GM12878 (cell line): ENCODE results near the gene LCE1A. TPM values are rescaled to one million over a fixed set of nuclear protein-coding genes. Genes with fewer than 3 reads are reported as not detected.

ENCODE experiments used
- ATAC-seq: fragments of 200-7000 bp; cut with Tn5 transposase; 3 replicates; pipeline ENCODE4 v1.9.1; 2020; ENCODE audit warnings: mild to moderate bottlenecking, moderate library complexity
- Bru-seq: library from RNA; stranded (reverse); fragments of 400-500 nt; gene quantifications from one replicate; lab custom pipeline; 2021; lab: Mats Ljungman, UMichigan
- BruChase-seq, 2 experiments: library from RNA; stranded (reverse); fragments of 400-500 nt; gene quantifications; one replicate each; lab custom pipeline; 2021; lab: Mats Ljungman, UMichigan
- BruUV-seq: library from RNA; stranded (reverse); fragments of 400-500 nt; replicated peaks from 2 replicates; lab custom pipeline; 2021; lab: Mats Ljungman, UMichigan
- CTCF ChIA-PET: fragments of 300-600 bp; sonication (Branson Sonifier 250); formaldehyde crosslinking; extraction: SDS; loops from one replicate; lab custom pipeline; 2021; ENCODE audit warnings: inconsistent platforms; lab: Yijun Ruan, JAX
- POLR2A ChIA-PET: fragments of 350-600 bp; formaldehyde crosslinking; extraction: SDS; loops from one replicate; lab custom pipeline; 2021; ENCODE audit warnings: inconsistent platforms; lab: Charles Lee
- RAD21 ChIA-PET: fragments of 300-600 bp; sonication (Branson Sonifier 250); formaldehyde crosslinking; loops from one replicate; lab custom pipeline; 2023; ENCODE audit warnings: antibody characterized with exemption; ENCODE audit not compliant: unreplicated experiment; lab: Charles Lee
- SMC1A ChIA-PET: fragments of 300-600 bp; sonication (Branson Sonifier 250); formaldehyde crosslinking; loops from one replicate; lab custom pipeline; 2023; ENCODE audit not compliant: unreplicated experiment, uncharacterized antibody; lab: Charles Lee
- DNase-seq: peaks from one replicate; pipeline ENCODE4 v3.0.0-alpha.2; 2011; ENCODE audit warnings: low read depth, low spot score
- FAIRE-seq: peaks from 3 replicates; lab custom pipeline; 2011; peaks lifted over from hg19 to GRCh38; lab: Jason Lieb, UNC
- H2AFZ ChIP-seq: 2 replicates; pipeline ENCODE4 v1.6.0; 2011; ENCODE audit warnings: low read depth, low read length, control low read depth; ENCODE audit not compliant: control insufficient read depth
- H3K27ac ChIP-seq: 2 replicates; pipeline ENCODE4 v1.5.1; 2011; ENCODE audit warnings: control low read depth; ENCODE audit not compliant: control insufficient read depth, insufficient read depth
- H3K27me3 ChIP-seq, 2 experiments: replicated peaks in 1 of 2; 2 replicates each; pipeline versions ENCODE4 v1.6.0 to v1.6.1; 2011; ENCODE audit warnings: low read length in 1 of 2; ENCODE audit not compliant: control insufficient read depth in 2 of 2, insufficient read depth in 2 of 2
- H3K36me3 ChIP-seq, 2 experiments: 2 replicates each; pipeline ENCODE4 v1.5.1; 2011; ENCODE audit warnings: low read length in 1 of 2; ENCODE audit not compliant: control insufficient read depth in 2 of 2, insufficient read depth in 2 of 2
- H3K4me1 ChIP-seq: 2 replicates; pipeline ENCODE4 v1.6.1; 2011; ENCODE audit warnings: mild to moderate bottlenecking, low read length, moderate library complexity, mixed read lengths; ENCODE audit not compliant: control insufficient read depth, insufficient read depth
- H3K4me2 ChIP-seq: 2 replicates; pipeline ENCODE4 v1.6.0; 2011; ENCODE audit warnings: control low read depth; ENCODE audit not compliant: control insufficient read depth, insufficient read depth
- H3K4me3 ChIP-seq: fragments of 200-600 bp; sonication (generic); 2 replicates; pipeline ENCODE4 v1.5.1; 2016
- H3K79me2 ChIP-seq: 2 replicates; pipeline ENCODE4 v1.6.0; 2011; ENCODE audit warnings: low read length; ENCODE audit not compliant: control insufficient read depth, insufficient read depth
- H3K9ac ChIP-seq: 2 replicates; pipeline ENCODE4 v1.8.0; 2011; ENCODE audit warnings: low read length, control low read depth, mixed read lengths; ENCODE audit not compliant: control insufficient read depth, insufficient read depth
- H3K9me3 ChIP-seq: replicated peaks from 3 replicates; pipeline ENCODE4 v1.5.1; 2011; ENCODE audit warnings: mild to moderate bottlenecking, low read length; ENCODE audit not compliant: control insufficient read depth, insufficient read depth
- H4K20me1 ChIP-seq: 2 replicates; pipeline ENCODE4 v1.6.0; 2011; ENCODE audit not compliant: control insufficient read depth, insufficient read depth
- BHLHE40 ChIP-seq, 2 experiments: fragments of 450-650 bp in 1 of 2; IDR thresholded peaks; 2 replicates each; pipeline ENCODE4 v1.6.1; 2011 to 2017; ENCODE audit warnings: low read depth in 2 of 2, borderline replicate concordance in 1 of 2, improper control_type of control experiment in 1 of 2, low read length in 1 of 2, mild to moderate bottlenecking in 1 of 2
- ETV6 ChIP-seq, 2 experiments: fragments of 450-650 bp in 1 of 2; IDR thresholded peaks in 1 of 2; conservative IDR thresholded peaks in 1 of 2; 2 replicates each; pipeline ENCODE4 v1.6.1; 2014; ENCODE audit warnings: antibody characterized with exemption in 1 of 2, borderline replicate concordance in 1 of 2, low read depth in 1 of 2, mild to moderate bottlenecking in 1 of 2, moderate library complexity in 1 of 2
- FOXM1 ChIP-seq: IDR thresholded peaks from 2 replicates; pipeline ENCODE4 v1.6.1; 2012; ENCODE audit warnings: low read depth, mild to moderate bottlenecking, inconsistent platforms, low read length, moderate library complexity
- JUND ChIP-seq: IDR thresholded peaks from 2 replicates; pipeline ENCODE4 v1.6.1; 2012; ENCODE audit warnings: low read depth, mild to moderate bottlenecking, low read length, improper control_type of control experiment, moderate library complexity
- SMAD1 ChIP-seq: fragments of 450-650 bp; IDR thresholded peaks from 2 replicates; pipeline ENCODE4 v1.6.1; 2018; ENCODE audit warnings: mild to moderate bottlenecking, low read depth; ENCODE audit not compliant: partially characterized antibody
- SMARCA5 ChIP-seq: fragments of 450-650 bp; IDR thresholded peaks from 2 replicates; pipeline ENCODE4 v1.6.1; 2017; ENCODE audit warnings: mild to moderate bottlenecking
- TBL1XR1 ChIP-seq: IDR thresholded peaks from 2 replicates; pipeline ENCODE4 v1.6.1; 2012; ENCODE audit warnings: low read depth, low read length, improper control_type of control experiment
- WGBS: methylation state at CpG from one replicate; pipeline ENCODE4 v1.1.6; 2016; ENCODE audit warnings: low lambda C conversion rate; ENCODE audit not compliant: insufficient replicate concordance, insufficient coverage; ENCODE audit errors: missing lambda C conversion rate; 5-methylcytosine and 5-hydroxymethylcytosine counted together
- in situ Hi-C: fragments of 300-500 bp; cut with MboI; formaldehyde crosslinking; loops from 9 replicates; pipeline ENCODE4 v1.14.3; 2018; ENCODE audit warnings: mixed read lengths
- intact Hi-C: fragments of 100-400 bp; cut with micrococcal nuclease; formaldehyde crosslinking; loops from one replicate; pipeline ENCODE4 v1.14.2; 2022; ENCODE audit not compliant: unreplicated experiment
- long read RNA-seq, 2 experiments: library from polyadenylated mRNA; unstranded; transcript quantifications; one replicate each; pipeline ENCODE4 v2.0.0, GENCODE V29; 2019 to 2020
- polyA minus RNA-seq, 3 experiments: library from RNA; depleted of rRNA, polyadenylated mRNA; stranded (reverse); fragments of >200 nt; gene quantifications; 2 replicates each; pipeline ENCODE4 v1.2.3, GENCODE V29; 2011
- polyA plus RNA-seq, 11 experiments: library from polyadenylated mRNA; depleted of rRNA in 4 of 11; unstranded in 6 of 11; stranded (reverse) in 5 of 11; fragments of >200 nt; fragmentation: Nextera tagmentation in 4 of 11; fragmentation: Illumina TruSeq in 1 of 11; extraction: Ambion mirVana in 4 of 11; extraction: Trizol in 1 of 11; gene quantifications; 1 replicate in 1 of 11; 2 replicates in 10 of 11; pipeline versions ENCODE4 v1.2.1 to v1.2.3, GENCODE V29; 2011 to 2016; ENCODE audit warnings: inconsistent platforms in 2 of 11, missing spikeins in 2 of 11, low read depth in 1 of 11
- total RNA-seq, 4 experiments: library from RNA; depleted of rRNA in 3 of 4; stranded (reverse); fragments of >200 nt in 3 of 4; fragmentation: Illumina TruSeq in 1 of 4; extraction: Trizol in 1 of 4; gene quantifications; 2 replicates each; pipeline versions ENCODE4 v1.2.1 to v1.2.3, GENCODE V29; 2013 to 2021
- TF ChIP-seq, protein P1 (sequence below): IDR thresholded peaks from 2 replicates; pipeline ENCODE4 v1.6.1; 2011; ENCODE audit warnings: low read depth, mild to moderate bottlenecking, low read length, moderate library complexity, borderline replicate concordance; ENCODE audit errors: extremely low read depth
- TF ChIP-seq, protein P2 (sequence below): IDR thresholded peaks from 2 replicates; pipeline ENCODE4 v1.6.1; 2012; ENCODE audit warnings: low read depth, low read length, improper control_type of control experiment
- TF ChIP-seq, protein P3 (sequence below): fragments of 450-650 bp; IDR thresholded peaks from 2 replicates; pipeline ENCODE4 v1.6.1; 2017; ENCODE audit warnings: antibody characterized with exemption, mild to moderate bottlenecking, moderate library complexity
- TF ChIP-seq, protein P4 (sequence below): IDR thresholded peaks from 2 replicates; pipeline ENCODE4 v1.6.1; 2012; ENCODE audit warnings: improper control_type of control experiment, low read depth, low read length; ENCODE audit not compliant: insufficient replicate concordance

LCE1A gene, protein sequence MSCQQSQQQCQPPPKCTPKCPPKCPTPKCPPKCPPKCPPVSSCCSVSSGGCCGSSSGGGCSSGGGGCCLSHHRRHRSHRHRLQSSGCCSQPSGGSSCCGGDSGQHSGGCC
- not detected in 2 replicates for total RNA-seq (2013; cell fraction: nucleolus; rRNA removed)
- total RNA-seq (2014; rRNA removed) (not detected in 2 replicates), total RNA-seq (2014; rRNA removed; fragmentation: Illumina TruSeq; extraction: Trizol) (not detected in 2 replicates), total RNA-seq (2021) (not detected in 2 replicates), polyA plus RNA-seq (2011; rRNA removed) (not detected in 2 replicates), polyA plus RNA-seq (2014; fragmentation: Illumina TruSeq; extraction: Trizol) (not detected in 2 replicates), polyA plus RNA-seq (2014; fragmentation: Nextera tagmentation; extraction: Ambion mirVana) (not detected), polyA plus RNA-seq (2014; rRNA removed) (not detected in 2 replicates), polyA plus RNA-seq (2016; fragmentation: Nextera tagmentation; extraction: Ambion mirVana) (not detected), polyA minus RNA-seq (2011; rRNA and poly(A)+ RNA removed) (not detected in 2 replicates), Bru-seq, nascent RNA (not detected), BruChase-seq, experiment 1, labeled RNA remaining after a 6-hour chase (not detected), BruChase-seq, experiment 2, labeled RNA remaining after a 2-hour chase (not detected)
- not detected for polyA plus RNA-seq (2011; ENCODE audit: low read depth)
- not detected in 2 replicates for polyA plus RNA-seq (2011; cell fraction: cytosol; rRNA removed)
- not detected in 2 replicates for polyA plus RNA-seq (2011; cell fraction: nucleus; rRNA removed)
- not detected in 2 replicates for polyA plus RNA-seq (2012)
- polyA minus RNA-seq (2011; cell fraction: cytosol; rRNA and poly(A)+ RNA removed) = not detected in 2 replicates
- not detected in 2 replicates for polyA minus RNA-seq (2011; cell fraction: nucleus; rRNA and poly(A)+ RNA removed)
- long read RNA-seq, experiment 1 = 0 reads
- long read RNA-seq, experiment 2 = 0 reads

DNA sequence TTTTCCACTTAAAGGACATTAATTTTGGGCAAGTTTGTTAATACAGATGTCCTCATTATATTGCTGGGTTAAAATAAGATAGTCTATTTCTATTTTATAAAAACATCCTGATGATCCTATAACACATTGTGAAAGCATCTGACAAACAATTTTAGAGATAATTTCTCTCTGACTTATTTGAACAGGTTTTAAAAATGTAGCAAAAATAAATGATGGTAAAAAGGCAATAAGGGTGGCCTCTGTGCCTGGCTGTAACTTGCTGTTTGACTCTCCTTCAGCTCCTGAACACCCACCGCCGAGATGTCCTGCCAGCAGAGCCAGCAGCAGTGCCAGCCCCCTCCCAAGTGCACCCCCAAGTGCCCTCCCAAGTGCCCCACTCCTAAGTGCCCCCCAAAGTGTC lies at the start of gene LCE1A:
Gene LCE1A, plus strand, starts transcription at position 301 of the 400 bp plus-strand sequence. Its CDS starts 0 bp downstream, at position 301.
- intact Hi-C loops = no loop called here
- TF ChIP-seq, protein P1, sequence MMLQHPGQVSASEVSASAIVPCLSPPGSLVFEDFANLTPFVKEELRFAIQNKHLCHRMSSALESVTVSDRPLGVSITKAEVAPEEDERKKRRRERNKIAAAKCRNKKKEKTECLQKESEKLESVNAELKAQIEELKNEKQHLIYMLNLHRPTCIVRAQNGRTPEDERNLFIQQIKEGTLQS = no peak
- TF ChIP-seq, protein P2, sequence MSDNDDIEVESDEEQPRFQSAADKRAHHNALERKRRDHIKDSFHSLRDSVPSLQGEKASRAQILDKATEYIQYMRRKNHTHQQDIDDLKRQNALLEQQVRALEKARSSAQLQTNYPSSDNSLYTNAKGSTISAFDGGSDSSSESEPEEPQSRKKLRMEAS = no peak
- TF ChIP-seq JUND = no peak
- TF ChIP-seq, protein P3, sequence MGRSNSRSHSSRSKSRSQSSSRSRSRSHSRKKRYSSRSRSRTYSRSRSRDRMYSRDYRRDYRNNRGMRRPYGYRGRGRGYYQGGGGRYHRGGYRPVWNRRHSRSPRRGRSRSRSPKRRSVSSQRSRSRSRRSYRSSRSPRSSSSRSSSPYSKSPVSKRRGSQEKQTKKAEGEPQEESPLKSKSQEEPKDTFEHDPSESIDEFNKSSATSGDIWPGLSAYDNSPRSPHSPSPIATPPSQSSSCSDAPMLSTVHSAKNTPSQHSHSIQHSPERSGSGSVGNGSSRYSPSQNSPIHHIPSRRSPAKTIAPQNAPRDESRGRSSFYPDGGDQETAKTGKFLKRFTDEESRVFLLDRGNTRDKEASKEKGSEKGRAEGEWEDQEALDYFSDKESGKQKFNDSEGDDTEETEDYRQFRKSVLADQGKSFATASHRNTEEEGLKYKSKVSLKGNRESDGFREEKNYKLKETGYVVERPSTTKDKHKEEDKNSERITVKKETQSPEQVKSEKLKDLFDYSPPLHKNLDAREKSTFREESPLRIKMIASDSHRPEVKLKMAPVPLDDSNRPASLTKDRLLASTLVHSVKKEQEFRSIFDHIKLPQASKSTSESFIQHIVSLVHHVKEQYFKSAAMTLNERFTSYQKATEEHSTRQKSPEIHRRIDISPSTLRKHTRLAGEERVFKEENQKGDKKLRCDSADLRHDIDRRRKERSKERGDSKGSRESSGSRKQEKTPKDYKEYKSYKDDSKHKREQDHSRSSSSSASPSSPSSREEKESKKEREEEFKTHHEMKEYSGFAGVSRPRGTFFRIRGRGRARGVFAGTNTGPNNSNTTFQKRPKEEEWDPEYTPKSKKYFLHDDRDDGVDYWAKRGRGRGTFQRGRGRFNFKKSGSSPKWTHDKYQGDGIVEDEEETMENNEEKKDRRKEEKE = no peak
- TF ChIP-seq FOXM1 = no peak
- no peak for TF ChIP-seq SMARCA5
- TF ChIP-seq, protein P4, sequence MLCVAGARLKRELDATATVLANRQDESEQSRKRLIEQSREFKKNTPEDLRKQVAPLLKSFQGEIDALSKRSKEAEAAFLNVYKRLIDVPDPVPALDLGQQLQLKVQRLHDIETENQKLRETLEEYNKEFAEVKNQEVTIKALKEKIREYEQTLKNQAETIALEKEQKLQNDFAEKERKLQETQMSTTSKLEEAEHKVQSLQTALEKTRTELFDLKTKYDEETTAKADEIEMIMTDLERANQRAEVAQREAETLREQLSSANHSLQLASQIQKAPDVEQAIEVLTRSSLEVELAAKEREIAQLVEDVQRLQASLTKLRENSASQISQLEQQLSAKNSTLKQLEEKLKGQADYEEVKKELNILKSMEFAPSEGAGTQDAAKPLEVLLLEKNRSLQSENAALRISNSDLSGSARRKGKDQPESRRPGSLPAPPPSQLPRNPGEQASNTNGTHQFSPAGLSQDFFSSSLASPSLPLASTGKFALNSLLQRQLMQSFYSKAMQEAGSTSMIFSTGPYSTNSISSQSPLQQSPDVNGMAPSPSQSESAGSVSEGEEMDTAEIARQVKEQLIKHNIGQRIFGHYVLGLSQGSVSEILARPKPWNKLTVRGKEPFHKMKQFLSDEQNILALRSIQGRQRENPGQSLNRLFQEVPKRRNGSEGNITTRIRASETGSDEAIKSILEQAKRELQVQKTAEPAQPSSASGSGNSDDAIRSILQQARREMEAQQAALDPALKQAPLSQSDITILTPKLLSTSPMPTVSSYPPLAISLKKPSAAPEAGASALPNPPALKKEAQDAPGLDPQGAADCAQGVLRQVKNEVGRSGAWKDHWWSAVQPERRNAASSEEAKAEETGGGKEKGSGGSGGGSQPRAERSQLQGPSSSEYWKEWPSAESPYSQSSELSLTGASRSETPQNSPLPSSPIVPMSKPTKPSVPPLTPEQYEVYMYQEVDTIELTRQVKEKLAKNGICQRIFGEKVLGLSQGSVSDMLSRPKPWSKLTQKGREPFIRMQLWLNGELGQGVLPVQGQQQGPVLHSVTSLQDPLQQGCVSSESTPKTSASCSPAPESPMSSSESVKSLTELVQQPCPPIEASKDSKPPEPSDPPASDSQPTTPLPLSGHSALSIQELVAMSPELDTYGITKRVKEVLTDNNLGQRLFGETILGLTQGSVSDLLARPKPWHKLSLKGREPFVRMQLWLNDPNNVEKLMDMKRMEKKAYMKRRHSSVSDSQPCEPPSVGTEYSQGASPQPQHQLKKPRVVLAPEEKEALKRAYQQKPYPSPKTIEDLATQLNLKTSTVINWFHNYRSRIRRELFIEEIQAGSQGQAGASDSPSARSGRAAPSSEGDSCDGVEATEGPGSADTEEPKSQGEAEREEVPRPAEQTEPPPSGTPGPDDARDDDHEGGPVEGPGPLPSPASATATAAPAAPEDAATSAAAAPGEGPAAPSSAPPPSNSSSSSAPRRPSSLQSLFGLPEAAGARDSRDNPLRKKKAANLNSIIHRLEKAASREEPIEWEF = no peak
- TF ChIP-seq TBL1XR1 = no peak
- TF ChIP-seq BHLHE40 (IDR thresholded peaks at IDR 0.05; ENCODE audit: borderline replicate concordance in 1 of 2, low read depth in 2 of 2, low read length in 1 of 2) = no peak
- TF ChIP-seq SMAD1 = no peak
- TF ChIP-seq ETV6 (conservative IDR thresholded peaks at IDR 0.05 in 1 of 2, IDR thresholded peaks at IDR 0.05 in 1 of 2; ENCODE audit: borderline replicate concordance in 1 of 2, low read depth in 1 of 2) = no peak

More for the DNA sequence above, at the start of gene LCE1A:
- Histone ChIP-seq H3K4me3 (no peak within 1 kb of the TSS), H2AFZ (no peak within 1 kb of the TSS), H3K4me2 (no peak within 1 kb of the TSS), H3K27ac (no peak within 1 kb of the TSS), H4K20me1 (no peaks in the 10 kb centered on the region), H3K9me3 (no peaks in the 10 kb centered on the region), H3K4me1 (no peaks in the 10 kb centered on the region), H3K27me3 (no peaks in the 10 kb centered on the region), H3K36me3 (no peaks in the 10 kb centered on the region), H3K79me2 (no peaks in the 10 kb centered on the region), H3K9ac (no peak within 1 kb of the TSS)
- ChIA-PET RAD21 (no interaction called here), CTCF (interaction anchor here (0.6 kb wide), 1 partner anchor 138 kb away, joined by 3 read pairs; no protein-coding TSS in a partner anchor), POLR2A (no interaction called here), SMC1A (no interaction called here)
- DNase-seq (no peak), ATAC-seq (no peak), FAIRE-seq (no peak)
- no TSS peak for BruUV-seq
- 3% methylated on average over 2 of the region's 2 CpGs for WGBS
- in situ Hi-C loops = no loop called here
